Right lobe of liver (tissue), 4 donors: ENCODE results near the gene DELE1.

ENCODE experiments used
- POLR2A ChIP-seq: fragments of 450-650 bp; IDR thresholded peaks from one replicate; pipeline ENCODE4 v1.6.1; 2017; ENCODE audit warnings: antibody characterized with exemption, mild to moderate bottlenecking
- TF ChIP-seq, protein P1 (sequence below), 4 donors: fragments of 200-600 bp in 3 of 4; fragments of 450-650 bp in 1 of 4; IDR thresholded peaks; one replicate each; pipeline versions ENCODE4 v1.5.1 to v1.8.0; 2016 to 2022; ENCODE audit warnings: antibody characterized with exemption in 4 of 4, mild to moderate bottlenecking in 2 of 4
- donor health status: DM: no; HTN: no; CAD: no.
- donor health status: DM: no; HTN: no; CAD: no.
- donor health status: DM: no; HTN: yes; CAD: no.

DNA sequence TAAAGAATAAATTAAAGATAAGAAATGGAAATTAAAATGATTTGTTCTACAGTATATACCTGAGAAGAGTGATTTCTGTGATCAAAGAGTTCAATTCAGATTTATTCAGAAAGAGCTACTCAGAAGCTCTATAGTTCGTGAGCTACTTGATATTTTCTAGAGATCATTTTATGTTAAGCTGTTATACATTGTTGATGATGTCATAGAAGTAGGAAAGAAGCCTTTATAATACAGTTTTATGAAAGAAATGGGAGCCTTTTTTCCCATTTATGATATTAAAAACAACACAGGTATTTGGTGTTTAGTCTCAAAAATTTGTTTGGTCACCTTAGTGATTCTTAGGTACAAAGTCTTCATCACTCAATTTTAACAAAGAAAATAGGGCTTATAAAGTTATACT lies 66.0 kb downstream of the DELE1 start:
- TF ChIP-seq, protein P1, sequence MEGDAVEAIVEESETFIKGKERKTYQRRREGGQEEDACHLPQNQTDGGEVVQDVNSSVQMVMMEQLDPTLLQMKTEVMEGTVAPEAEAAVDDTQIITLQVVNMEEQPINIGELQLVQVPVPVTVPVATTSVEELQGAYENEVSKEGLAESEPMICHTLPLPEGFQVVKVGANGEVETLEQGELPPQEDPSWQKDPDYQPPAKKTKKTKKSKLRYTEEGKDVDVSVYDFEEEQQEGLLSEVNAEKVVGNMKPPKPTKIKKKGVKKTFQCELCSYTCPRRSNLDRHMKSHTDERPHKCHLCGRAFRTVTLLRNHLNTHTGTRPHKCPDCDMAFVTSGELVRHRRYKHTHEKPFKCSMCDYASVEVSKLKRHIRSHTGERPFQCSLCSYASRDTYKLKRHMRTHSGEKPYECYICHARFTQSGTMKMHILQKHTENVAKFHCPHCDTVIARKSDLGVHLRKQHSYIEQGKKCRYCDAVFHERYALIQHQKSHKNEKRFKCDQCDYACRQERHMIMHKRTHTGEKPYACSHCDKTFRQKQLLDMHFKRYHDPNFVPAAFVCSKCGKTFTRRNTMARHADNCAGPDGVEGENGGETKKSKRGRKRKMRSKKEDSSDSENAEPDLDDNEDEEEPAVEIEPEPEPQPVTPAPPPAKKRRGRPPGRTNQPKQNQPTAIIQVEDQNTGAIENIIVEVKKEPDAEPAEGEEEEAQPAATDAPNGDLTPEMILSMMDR (IDR thresholded peaks at IDR 0.05): no peak
- no peak for TF ChIP-seq POLR2A
